ENCODE measurements around the gene NAIF1.
"Not testable (repeated sequence)": the region's sequence is repeated elsewhere in the genome, so short reads cannot be mapped to it uniquely, and the experiment has no call there.

The NAIF1 gene, protein sequence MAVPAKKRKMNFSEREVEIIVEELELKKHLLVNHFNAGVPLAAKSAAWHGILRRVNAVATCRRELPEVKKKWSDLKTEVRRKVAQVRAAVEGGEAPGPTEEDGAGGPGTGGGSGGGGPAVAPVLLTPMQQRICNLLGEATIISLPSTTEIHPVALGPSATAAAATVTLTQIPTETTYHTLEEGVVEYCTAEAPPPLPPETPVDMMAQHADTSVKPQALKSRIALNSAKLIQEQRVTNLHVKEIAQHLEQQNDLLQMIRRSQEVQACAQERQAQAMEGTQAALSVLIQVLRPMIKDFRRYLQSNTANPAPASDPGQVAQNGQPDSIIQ

GRCh38 chr9:128066713-128067644, at the start of gene NAIF1:
NAIF1 (minus strand) TSS chr9:128067320; CDS start chr9:128067101, 219 bp downstream.
- peak; percentile 99 for DNase-seq

- no peak for DNase-seq
Measured at GRCh38 chr9:128116104-128117083, 49.3 kb upstream of the NAIF1 start.

DNA sequence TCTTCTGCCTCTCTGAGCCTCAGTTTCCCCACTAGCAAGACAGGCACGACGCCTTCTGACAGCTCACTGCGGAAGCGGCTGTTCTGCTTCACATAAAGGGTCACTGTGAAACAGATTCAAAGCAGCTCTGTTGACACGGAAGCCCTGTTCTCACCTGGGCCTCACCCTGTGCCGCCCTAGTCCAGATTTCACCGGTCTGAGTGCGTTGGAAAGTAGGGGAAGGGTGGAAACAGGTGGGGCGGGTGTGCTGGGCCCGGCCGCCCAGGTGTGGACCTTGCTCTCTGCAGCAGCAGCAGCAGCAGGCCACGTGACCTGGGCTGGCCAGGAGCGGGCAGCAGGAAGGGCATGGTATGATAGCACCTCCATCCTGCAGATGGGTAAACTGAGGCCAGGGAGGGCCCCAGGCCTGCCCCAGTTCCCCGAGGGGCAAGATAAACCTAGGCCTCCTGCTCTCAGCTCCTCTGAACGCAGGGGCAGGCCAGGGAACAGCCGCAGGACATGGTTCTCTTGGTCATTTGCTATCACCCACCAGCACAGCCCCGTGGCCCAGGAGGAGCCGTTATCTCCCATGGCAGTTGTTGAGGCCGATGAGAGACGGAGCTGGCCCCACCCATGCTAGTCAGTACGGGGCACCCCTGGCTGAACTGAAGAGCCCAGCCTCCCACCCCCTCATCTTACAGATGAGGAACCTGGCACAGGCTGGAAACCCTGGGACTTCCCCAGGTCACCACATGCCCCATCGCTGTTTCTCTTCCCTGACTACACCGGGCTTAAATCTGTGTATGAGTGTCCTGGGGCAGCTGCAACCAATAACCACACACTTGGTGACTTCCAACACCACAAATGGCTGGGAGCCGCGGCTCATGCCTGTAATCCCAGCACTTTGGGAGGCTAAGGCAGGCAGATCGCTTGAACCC, 48.3 kb upstream of the NAIF1 start:
- DNase-seq, result no peak

GRCh38 chr9:128114326-128115186, 47.4 kb upstream of the NAIF1 start:
- no peak for DNase-seq

- DNase-seq, result no peak
Measured at GRCh38 chr9:128113526-128114325, 46.6 kb upstream of the NAIF1 start.

DNA sequence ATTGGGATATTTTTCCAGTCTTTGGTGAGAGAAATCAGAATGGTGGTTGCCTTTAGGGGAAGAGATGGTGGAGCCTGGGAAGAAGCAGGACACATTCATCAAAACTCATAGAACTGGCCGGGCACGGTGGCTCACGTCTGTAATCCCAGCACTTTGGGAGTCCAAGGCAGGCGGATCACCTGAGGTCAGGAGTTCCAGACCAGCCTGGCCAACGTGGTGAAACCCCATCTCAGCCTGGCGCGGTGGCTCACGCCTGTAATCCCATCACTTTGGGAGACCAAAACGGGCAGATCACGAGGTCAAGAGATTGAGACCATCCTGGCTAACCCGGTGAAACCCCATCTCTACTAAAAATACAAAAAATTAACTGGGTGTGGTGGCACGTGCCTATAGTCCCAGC, 44.6 kb upstream of the NAIF1 start:
- DNase-seq, result not testable (repeated sequence)

GRCh38 chr9:128109050-128109709, 42.1 kb upstream of the NAIF1 start:
- no peak for DNase-seq

DNA sequence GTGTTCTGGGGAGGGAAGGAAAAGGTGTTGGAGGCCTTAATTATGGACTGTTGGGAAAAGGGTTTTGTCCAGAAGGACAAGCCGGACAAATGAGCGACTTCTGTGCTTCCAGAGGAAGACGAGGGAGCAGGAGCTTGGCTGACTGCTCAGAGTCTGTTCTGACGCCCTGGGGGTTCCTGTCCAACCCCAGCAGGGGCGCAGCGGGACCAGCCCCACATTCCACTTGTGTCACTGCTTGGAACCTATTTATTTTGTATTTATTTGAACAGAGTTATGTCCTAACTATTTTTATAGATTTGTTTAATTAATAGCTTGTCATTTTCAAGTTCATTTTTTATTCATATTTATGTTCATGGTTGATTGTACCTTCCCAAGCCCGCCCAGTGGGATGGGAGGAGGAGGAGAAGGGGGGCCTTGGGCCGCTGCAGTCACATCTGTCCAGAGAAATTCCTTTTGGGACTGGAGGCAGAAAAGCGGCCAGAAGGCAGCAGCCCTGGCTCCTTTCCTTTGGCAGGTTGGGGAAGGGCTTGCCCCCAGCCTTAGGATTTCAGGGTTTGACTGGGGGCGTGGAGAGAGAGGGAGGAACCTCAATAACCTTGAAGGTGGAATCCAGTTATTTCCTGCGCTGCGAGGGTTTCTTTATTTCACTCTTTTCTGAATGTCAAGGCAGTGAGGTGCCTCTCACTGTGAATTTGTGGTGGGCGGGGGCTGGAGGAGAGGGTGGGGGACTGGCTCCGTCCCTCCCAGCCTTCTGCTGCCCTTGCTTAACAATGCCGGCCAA, 41.3 kb upstream of the NAIF1 start:
- DNase-seq, result no peak

- no peak for DNase-seq
Measured at GRCh38 chr9:128107468-128108268, 40.5 kb upstream of the NAIF1 start.

GRCh38 chr9:128106940-128107467, 39.9 kb upstream of the NAIF1 start:
- DNase-seq, result no peak

DNA sequence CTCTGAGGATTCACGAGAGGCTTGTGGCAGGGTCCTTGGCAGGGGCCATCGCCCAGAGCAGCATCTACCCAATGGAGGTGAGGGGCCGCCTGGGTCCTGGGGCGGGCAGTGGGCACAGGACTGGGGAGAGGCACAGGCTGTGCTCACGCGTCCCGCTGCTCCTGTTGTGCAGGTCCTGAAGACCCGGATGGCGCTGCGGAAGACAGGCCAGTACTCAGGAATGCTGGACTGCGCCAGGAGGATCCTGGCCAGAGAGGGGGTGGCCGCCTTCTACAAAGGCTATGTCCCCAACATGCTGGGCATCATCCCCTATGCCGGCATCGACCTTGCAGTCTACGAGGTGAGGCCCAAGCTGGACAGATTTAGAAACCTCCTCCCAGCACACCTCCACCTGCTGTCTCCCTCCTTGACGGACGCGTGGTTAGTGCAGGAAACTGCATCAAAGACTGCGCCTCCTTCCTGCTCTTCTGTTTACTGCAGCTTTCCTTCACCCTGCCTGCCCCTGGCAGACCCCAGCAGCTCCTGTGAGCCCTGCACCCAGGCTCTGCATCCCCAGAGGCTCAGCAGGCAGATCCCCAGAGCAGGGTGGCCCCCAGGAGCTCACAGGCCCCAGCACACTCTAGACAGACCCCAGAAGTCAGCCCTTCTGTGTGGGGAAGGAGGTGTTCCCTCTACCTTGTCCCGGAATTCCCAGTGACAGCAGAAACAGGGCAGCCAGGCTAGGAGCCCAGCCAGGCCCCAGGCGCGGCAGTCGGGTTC, 39.2 kb upstream of the NAIF1 start:
- no peak for DNase-seq

DNA sequence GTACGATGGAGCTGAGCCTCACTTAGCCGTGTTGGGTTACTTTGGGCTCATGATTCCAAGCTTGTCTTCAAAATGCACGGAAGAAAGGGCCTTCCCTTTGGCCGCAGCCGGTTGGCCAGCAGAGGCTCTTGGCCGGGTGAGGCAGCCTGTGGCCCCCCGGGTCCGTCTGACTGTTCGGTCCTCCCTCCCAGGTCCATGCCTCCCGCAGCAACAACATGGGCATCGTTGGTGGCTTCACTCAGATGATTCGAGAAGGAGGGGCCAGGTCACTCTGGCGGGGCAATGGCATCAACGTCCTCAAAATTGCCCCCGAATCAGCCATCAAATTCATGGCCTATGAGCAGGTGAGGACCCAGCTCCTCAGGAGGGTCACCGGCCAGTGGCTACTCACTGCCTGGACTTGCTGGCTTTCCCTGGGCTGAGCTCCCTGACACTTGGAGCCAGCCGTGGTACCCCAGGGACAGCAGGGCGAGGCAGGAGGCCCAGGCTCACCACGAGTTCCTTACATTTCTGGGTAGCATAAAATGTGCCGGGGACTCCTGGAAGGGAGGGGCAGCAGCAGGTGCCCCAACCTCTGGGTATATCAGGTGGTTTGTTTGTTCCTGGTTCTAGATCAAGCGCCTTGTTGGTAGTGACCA, 38.5 kb upstream of the NAIF1 start:
- no peak for DNase-seq

DNA sequence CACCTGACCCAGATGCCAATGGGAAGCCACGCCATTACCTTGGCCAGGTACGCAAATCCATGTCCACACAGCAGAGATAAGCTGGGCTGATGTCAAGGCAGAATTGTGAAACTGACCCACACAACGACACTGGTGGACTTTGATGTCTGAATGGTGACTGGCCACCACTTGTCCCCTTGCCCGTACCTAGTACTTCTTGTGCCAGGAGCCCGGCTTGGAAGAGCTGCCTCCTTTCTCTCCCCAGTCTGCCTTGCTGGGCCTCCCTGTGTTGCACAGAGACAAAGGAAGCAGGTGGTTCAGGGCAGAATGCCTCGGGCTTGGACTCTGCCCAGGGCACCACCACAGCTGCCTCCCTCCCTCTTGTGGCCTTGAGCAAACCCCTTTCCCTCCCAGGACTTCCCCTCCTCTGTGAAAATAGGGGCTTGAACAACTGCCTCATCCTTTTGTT, 37.1 kb upstream of the NAIF1 start:
- peak; percentile 42 to 56 for DNase-seq

- no peak for DNase-seq
Measured at GRCh38 chr9:128103589-128103962, 36.5 kb upstream of the NAIF1 start.

GRCh38 chr9:128102861-128103588, 35.9 kb upstream of the NAIF1 start:
- no peak for DNase-seq
